ENCODE results near the gene CRABP1.

The CRABP1 gene

DNA sequence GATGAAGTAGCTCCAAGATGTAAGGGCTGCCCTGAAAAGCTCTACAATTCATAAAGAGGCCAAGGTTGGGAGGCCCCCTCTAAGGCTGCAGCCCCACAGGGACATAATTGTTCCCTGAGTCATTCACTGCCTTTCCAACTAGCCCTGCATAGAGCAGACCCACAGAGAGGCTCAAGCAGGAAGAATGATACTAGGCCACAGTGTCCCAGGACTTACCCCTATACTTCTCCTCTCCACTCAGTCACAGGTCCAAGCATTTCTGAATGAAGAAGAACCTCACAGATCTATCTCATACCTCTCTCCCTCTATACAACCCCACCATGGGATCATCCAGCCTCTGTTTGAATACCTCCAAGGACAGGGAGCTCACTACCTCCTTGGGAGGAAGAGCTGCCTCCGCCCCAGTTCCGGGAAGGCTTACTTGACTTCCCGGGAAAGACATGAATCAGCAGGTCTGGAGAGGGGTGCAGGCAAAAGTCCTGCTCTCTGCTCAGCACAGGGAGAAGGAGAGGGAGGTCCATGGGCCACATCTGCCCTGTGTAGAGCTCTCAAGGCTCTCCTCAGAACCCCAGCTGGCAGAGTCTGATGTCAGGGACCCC lies 33.9 kb upstream of the CRABP1 start:
- POLR2A ChIA-PET, result no interaction called here
- no peaks in the 10 kb centered on the region for H3K9me3 ChIP-seq (ENCODE audit: control insufficient read depth, insufficient read depth, low read depth, low read length)
- no peaks in the 10 kb centered on the region for H3K36me3 ChIP-seq (ENCODE audit: control insufficient read depth in 2 of 2, insufficient read depth in 1 of 2, low read length in 2 of 2)
- H3K4me3 ChIP-seq (ENCODE audit: low read depth, low read length), result no peak overlapping the region
- no peaks in the 10 kb centered on the region for H3K4me1 ChIP-seq (ENCODE audit: control insufficient read depth, insufficient read depth, low read length)
- CTCF ChIA-PET, result interaction anchor here (0.8 to 9.1 kb wide), 4 partner anchors 22 to 239 kb away, joined by 3 to 176 read pairs (median 12); no protein-coding TSS in a partner anchor
- TF ChIP-seq, protein P1, sequence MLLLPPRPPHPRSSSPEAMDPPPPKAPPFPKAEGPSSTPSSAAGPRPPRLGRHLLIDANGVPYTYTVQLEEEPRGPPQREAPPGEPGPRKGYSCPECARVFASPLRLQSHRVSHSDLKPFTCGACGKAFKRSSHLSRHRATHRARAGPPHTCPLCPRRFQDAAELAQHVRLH (tag by site-specific recombination; IDR thresholded peaks at IDR 0.05), result 0 out of 2 replicates have a peak, but pooled peaks have one; percentile 13
- peak; percentile 95 for TF ChIP-seq GLIS1 (tag by site-specific recombination; IDR thresholded peaks at IDR 0.05)
- TF ChIP-seq ZNF404 (tag by site-specific recombination; IDR thresholded peaks at IDR 0.05), result no peak
- H3K27ac ChIP-seq (ENCODE audit: extremely low read depth, low read depth, low read length), result no peak overlapping the region

DNA sequence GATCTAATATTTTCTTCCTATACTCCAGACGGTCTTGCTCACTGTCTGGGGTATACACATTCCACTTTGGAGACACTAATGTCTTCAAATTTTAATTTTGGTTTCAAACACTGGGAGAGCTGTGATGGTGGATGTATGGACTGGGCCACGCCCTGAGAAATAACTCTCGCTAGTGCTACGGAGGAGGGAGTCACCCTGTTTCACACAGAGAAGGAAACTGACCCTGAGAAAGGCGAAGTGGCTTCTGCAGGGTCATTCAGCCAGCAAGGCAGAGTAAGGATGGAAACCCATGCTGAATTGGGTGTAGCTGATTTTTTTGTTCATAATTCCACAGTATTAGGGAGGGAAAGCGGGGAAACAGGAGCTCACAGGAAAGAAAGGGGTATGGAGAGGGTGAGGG lies 32.2 kb upstream of the CRABP1 start:
- H3K9me3 ChIP-seq (ENCODE audit: control insufficient read depth, insufficient read depth, low read depth, low read length), result no peaks in the 10 kb centered on the region
- H3K4me1 ChIP-seq (ENCODE audit: control insufficient read depth, insufficient read depth, low read length), result no peaks in the 10 kb centered on the region
- CTCF ChIA-PET, result interaction anchor here (0.5 to 9.1 kb wide), 37 partner anchors 8 to 454 kb away, joined by 3 to 176 read pairs (median 4); partner anchors contain the start of genes IREB2 and SKIC8
- POLR2A ChIA-PET, result interaction anchor here (1.5 to 1.8 kb wide), 2 partner anchors 8 to 130 kb away, joined by 4 to 8 read pairs; partner anchors contain the start of genes IREB2 and SKIC8
- no peak overlapping the region for H3K27ac ChIP-seq (ENCODE audit: extremely low read depth, low read depth, low read length)
- TF ChIP-seq, protein P2, sequence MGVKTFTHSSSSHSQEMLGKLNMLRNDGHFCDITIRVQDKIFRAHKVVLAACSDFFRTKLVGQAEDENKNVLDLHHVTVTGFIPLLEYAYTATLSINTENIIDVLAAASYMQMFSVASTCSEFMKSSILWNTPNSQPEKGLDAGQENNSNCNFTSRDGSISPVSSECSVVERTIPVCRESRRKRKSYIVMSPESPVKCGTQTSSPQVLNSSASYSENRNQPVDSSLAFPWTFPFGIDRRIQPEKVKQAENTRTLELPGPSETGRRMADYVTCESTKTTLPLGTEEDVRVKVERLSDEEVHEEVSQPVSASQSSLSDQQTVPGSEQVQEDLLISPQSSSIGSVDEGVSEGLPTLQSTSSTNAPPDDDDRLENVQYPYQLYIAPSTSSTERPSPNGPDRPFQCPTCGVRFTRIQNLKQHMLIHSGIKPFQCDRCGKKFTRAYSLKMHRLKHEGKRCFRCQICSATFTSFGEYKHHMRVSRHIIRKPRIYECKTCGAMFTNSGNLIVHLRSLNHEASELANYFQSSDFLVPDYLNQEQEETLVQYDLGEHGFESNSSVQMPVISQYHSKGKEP (tag by site-specific recombination; IDR thresholded peaks at IDR 0.05), result no peak
- TF ChIP-seq ZNF354C (tag by site-specific recombination; IDR thresholded peaks at IDR 0.05; ENCODE audit: borderline replicate concordance, low read depth), result no peak
- no peak for TF ChIP-seq ZNF391 (tag by site-specific recombination; IDR thresholded peaks at IDR 0.05; ENCODE audit: borderline replicate concordance, low read depth)
- TF ChIP-seq ZNF148 (tag by site-specific recombination; IDR thresholded peaks at IDR 0.05; ENCODE audit: borderline replicate concordance), result no peak
- TF ChIP-seq ZNF837 (tag by site-specific recombination; IDR thresholded peaks at IDR 0.05), result no peak
- TF ChIP-seq ZNF701 (tag by site-specific recombination; IDR thresholded peaks at IDR 0.05), result no peak
- no peak for TF ChIP-seq ZNF549 (tag by site-specific recombination; IDR thresholded peaks at IDR 0.05)
- no peak for TF ChIP-seq ZNF677 (tag by site-specific recombination; IDR thresholded peaks at IDR 0.05)
- TF ChIP-seq ZNF529 (tag by site-specific recombination; IDR thresholded peaks at IDR 0.05; ENCODE audit: insufficient replicate concordance), result no peak
- TF ChIP-seq ZNF610 (tag by site-specific recombination; IDR thresholded peaks at IDR 0.05; ENCODE audit: borderline replicate concordance), result no peak
- TF ChIP-seq ZXDB (tag by site-specific recombination; IDR thresholded peaks at IDR 0.05), result no peak
- no peak for TF ChIP-seq ZNF37A (tag by site-specific recombination; IDR thresholded peaks at IDR 0.05)
- no peak for TF ChIP-seq ZNF248 (tag by site-specific recombination; IDR thresholded peaks at IDR 0.05)
- no peak for TF ChIP-seq TCF7L2 (IDR thresholded peaks at IDR 0.05; ENCODE audit: borderline replicate concordance, low read depth, low read length)
- TF ChIP-seq ZNF596 (tag by site-specific recombination; IDR thresholded peaks at IDR 0.05), result no peak
- TF ChIP-seq SALL2 (tag by site-specific recombination; IDR thresholded peaks at IDR 0.05; ENCODE audit: borderline replicate concordance), result no peak
- TF ChIP-seq ZNF362 (tag by site-specific recombination; IDR thresholded peaks at IDR 0.05), result no peak
- TF ChIP-seq ZNF2 (tag by site-specific recombination; IDR thresholded peaks at IDR 0.05), result no peak
- no peak for TF ChIP-seq ZNF26 (tag by site-specific recombination; IDR thresholded peaks at IDR 0.05)
- TF ChIP-seq YY1 (tag by site-specific recombination; IDR thresholded peaks at IDR 0.05), result no peak
- H3K4me3 ChIP-seq (ENCODE audit: low read depth, low read length), result no peak overlapping the region
- H3K36me3 ChIP-seq (ENCODE audit: control insufficient read depth in 2 of 2, insufficient read depth in 1 of 2, low read length in 2 of 2), result no peaks in the 10 kb centered on the region

Measured in HEK293 (cell line).